T-helper 9 cell (primary cell): Measurements from ENCODE around the gene MTG2.

ENCODE experiments used
- DNase-seq: peaks from one replicate; pipeline ENCODE4 v3.0.0-alpha.2; 2020
- total RNA-seq, 2 donors: gene quantifications; one replicate each; lab custom pipeline; 2026; lab: John Stamatoyannopoulos, UW

MTG2 gene, protein sequence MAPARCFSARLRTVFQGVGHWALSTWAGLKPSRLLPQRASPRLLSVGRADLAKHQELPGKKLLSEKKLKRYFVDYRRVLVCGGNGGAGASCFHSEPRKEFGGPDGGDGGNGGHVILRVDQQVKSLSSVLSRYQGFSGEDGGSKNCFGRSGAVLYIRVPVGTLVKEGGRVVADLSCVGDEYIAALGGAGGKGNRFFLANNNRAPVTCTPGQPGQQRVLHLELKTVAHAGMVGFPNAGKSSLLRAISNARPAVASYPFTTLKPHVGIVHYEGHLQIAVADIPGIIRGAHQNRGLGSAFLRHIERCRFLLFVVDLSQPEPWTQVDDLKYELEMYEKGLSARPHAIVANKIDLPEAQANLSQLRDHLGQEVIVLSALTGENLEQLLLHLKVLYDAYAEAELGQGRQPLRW
- total RNA-seq = 12.5 to 32.7 reads per million in 2 donors

DNA sequence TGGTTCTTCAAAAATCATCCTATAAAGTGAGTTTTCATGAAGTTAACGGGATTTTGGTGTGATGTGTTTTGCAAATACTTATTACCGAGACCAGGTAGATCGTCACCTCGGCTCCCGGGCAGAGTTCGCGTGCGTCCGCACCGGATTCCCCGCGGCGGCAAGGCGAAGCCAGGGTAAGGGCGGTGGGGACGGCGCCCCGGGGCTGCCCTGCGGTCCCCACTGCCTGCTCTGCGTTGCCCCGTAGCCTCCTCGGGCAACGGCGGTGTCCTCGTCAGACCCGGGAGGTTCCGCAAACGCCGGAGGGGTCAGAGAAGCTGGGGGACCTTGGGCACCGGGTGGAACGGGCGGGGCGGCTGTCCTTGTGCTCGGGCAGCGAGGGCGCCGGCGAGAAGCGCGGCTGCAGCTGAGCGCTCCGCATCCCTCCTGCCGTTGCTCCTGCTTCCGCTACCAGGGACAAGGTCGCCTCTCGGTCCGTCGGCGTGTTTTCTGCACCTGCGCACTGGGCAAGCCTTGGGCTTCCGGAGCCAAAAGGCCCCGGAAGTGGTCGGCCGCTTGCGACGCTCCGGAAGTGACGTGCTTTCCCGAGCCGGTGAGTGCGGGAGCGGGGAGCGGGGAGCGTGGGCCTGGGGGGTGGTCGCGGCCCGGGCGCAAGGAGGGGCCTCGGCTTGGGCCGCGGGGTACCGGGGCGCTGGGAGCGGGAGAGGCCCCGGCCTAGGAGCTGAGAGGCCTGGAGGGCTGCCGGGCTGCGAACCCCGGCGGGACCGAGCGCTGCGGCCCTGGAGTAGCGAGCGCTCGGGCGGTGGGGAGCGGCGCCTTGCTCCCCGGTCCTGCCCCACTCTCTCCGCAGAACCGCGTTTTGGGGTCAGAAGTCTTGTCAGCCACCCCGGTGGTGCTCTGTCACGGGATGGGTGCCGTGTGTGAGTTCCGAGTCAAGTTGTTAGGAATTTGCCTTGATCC is at the start of gene MTG2:
MTG2 (plus strand) TSS at position 560 of the 957 bp plus-strand sequence. CDS start 10,393 bp downstream, outside the sequence.
- peak; percentile 91 for DNase-seq

DNA sequence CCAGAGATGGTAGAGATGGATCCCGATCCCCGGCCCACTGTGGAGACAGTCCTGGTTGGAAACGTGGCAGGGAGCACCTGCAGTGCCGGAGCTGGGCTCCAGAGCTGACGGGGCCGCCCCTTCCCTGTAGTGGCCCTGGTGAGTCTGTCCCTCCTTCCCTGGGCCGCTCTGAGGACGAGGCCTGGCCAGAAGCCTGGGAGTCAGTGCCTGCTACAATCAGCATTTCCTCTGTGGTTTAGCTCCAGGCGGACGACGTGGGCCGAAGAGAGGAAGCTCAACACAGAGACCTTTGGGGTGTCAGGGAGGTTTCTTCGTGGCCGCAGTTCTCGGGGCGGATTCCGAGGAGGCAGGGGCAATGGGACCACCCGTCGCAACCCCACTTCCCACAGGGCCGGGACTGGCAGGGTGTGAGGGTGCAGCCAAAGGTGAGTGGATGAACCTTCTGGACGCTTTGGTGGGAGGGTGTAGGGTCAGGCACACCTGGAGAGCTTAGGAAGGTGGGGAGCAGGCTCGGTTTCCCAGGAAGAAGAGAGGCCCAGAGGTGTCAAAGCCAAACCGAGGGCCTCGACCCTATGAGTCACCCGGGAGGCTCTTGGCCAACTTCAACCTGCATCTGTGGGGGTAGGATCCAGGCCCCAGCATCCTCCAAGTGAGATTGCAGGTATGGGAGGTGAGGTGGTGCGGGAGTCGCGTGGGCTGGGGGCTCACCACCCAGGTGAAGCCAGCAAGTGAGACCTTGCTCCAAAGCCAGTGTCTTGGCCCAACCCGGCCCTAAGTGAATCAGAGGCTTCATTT is 49.6 kb upstream of the MTG2 start:
- no peak for DNase-seq

DNA sequence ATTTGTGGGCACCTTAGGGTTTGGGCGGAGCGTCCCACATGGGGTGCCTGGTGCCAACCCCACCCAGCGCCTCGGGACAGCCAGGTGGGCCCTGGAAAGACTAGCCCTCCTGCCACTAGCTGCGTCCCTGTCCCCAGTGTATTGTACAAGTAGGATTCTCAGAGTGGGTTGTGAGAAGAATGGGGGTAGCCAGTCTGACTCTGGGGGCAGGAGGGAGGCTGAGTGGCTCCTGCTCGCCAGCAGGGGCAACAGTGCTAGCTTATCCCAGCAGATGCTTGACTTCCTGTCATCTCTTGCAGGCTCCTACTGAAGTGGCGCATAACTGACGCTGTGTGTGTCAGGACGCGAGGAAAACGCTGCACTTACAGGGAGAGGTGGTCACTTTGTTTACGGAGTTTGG is 49.0 kb upstream of the MTG2 start:
- DNase-seq = no peak

DNA sequence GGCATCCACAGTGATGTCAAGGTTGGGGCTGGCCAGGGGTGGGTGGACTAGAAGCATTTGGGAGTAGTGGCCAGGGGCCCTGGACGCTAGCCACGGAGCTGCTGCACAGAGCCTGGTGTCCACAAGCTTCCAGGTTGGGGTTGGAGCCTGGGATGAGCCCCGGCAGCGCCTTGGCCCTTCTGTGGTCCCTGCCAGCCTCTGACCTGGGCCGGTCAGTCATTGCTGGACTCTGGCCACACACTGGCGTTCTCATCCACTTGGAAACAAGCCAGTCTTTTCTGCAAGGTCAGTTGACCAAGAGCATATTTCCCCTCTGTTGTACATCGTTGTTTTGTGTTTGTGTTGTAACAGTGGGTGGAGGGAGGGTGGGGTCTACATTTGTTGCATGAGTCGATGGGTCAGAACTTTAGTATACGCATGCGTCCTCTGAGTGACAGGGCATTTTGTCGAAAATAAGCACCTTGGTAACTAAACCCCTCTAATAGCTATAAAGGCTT is 48.0 kb upstream of the MTG2 start:
- no peak for DNase-seq

DNA sequence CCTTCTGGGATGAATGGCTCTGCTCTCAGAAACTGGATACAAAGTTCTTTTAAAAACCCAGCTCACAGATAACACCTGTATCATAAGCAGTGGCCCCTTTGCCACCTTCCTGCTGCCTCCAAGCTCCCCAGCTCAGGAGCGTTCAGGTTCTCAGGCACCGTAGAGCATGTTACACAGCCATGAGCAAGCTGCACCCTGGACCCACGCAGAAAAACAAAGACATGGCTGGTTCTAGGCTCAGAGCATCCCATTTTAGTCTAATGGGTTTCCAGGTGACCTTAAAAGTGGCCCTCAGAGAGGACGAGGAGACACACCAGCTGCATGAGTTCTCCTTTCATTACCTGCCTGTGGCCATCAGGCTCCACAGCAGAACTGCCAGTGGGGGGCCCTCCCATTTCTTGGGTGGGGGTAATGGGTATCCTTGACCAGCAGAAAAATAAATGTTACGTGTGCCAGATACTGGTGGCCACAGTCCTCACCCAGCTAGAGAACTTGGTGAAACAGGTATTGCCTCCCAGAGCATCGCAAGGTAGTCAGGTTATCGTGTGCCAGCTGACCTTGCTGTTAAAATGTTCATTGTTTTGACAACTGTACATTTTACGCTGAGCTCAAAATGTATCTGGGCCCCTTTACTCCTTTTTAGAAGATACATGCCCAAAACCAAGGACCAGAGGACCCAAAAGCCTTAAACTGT is 47.1 kb upstream of the MTG2 start:
- no peak for DNase-seq

DNA sequence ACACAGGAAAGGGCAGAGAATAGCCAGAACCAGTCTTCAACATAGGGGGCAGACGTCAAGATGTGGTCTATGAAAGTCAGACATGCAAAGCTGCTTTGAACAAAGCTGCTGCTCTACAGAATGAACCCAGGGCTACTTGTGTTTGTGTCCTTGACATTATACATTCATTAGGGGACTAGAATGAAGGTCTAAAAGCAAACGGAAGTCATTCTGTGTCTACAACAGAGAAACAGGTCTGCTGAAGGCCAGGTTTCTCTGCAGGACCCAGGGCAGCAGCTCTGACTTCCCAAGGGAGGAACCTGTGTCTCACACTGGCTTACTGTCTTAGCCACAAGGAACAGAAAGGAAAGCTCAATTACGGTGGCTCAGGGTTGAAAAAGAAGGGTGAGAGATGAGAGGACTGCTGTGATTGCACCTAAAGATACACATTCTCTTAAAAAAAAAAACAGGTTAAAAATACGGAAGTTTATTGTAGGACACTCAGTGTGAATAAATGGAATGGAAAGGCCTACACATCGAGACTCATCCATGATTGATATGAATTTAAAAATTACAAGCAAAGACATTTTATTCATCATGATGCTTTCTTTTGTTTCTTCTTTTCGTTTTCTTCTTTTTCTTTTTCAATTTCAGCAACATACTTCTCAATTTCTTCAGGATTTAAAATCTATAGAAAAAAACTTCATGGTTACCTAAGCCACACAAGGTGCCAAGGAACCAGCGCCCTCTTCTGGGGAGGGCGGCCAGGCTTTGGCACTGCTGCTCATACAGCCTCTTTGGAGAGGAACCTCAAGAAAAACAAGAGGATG is 46.3 kb upstream of the MTG2 start:
- peak; percentile 63 for DNase-seq

DNA sequence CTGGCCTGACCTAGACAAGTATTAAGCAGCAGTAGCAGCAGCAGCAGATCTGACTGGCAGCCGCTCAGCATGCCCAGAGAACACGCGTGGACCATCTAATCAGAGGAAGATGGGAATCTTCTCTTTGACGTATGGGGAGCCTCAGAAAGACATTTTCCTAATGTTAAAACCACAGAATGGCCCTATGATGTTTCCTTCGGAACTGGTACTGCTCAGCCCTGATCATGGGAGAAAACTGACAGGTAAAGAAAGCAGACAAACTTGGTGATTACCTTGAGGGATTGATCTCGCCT is 45.8 kb upstream of the MTG2 start:
- DNase-seq = no peak

DNA sequence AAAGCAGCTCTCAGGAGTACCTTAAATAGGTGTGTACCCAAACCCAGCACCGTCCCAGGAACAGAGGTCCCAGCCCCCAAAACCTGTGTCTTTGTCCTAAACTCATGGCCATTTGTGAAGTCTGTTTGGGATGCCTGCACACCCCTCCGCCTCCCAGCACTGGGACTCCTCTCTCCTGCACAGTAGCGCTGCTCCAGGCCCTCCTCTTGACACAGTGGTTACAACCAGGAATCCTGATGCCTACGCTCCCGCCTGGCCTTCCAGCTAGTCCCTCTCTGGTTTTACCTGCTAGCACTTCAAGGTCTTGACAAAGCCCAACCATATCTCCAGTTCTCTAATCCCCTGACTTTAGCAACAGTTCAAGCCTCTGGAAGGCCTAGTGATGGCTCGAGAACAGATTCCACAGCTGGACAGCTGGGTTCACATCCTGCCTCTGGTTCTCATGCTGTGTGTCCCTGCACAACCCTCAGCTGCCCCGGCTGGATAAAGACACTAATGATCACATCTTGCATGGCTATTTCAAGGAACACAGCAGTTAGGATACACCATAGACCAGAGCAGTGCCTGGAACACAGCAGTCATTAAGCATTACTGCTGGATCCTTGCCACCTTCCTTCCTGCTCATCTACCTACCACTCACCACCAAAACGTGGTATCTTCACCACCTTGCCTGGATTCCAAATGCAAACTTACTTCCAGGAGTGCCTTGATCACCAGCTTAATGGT is 45.2 kb upstream of the MTG2 start:
- no peak for DNase-seq

DNA sequence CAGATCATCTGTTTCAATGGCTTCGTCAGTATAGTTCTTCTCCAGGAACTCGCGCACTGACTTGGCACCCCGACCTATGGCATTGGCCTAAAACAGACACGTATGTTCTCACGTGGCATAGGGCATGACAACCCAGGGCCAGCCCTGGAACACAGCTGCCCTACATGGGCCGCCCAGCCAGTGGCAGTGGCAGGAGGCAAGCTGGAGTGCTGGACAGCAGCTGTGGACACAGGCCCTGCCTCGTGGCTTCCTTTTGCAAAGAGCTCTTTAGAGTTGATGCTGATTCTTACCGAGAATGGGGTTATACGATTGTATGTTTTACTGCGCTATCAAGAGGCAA is 44.7 kb upstream of the MTG2 start:
- DNase-seq = no peak

DNA sequence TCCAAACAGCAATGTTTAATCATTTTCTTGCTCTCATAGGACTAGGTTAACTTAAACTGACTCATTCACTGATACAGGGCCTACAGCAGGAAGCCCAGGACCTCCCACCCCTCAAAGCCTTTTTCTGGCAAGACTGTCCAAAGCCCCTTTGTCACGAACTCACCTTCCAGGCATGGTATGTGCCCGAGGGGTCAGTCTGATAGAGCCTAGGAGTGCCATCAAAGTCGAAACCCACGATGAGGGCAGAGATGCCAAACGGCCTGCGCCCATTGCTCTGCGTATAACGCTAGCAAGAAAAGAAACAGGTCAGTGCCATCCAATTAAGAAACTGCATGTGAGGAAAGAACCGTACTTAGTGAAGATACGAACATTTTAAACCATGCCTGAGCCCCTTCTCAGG is 43.9 kb upstream of the MTG2 start:
- no peak for DNase-seq

DNA sequence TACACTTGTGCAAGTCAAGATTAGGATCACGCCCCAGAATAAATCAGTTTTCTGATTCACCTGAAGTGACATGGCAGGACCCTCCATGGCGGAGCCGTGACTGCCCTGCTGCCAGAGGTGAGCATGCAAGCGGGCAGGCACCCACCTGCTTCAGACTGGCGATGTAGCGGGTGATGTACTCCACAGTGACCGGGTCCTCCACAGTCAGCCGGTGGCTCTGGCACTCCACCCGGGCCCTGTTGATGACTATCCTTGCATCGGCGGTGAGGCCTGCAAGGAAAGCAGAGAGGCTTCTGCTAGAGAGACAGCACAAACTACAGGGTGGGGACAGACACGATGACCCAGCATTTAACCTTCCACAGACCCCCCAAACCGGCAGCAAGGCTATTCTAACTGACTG is 43.2 kb upstream of the MTG2 start:
- no peak for DNase-seq

DNA sequence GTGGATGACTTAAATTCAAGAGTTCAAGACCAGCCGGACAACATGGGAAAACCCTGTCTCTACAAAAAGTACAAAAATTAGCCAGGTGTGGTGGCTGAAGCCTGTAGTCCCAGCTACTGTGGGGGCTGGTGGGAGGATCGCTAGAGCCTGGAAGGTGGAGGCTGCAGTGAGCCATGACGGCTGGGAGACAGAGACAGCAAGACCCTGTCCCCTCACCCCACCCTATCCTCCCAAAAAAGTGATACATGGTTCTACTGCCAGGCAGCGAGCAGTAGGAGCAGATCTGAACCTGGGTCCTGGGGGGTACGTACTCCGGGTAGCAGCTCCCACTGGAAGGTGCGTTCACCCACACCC is 41.8 kb upstream of the MTG2 start:
- no peak for DNase-seq

DNA sequence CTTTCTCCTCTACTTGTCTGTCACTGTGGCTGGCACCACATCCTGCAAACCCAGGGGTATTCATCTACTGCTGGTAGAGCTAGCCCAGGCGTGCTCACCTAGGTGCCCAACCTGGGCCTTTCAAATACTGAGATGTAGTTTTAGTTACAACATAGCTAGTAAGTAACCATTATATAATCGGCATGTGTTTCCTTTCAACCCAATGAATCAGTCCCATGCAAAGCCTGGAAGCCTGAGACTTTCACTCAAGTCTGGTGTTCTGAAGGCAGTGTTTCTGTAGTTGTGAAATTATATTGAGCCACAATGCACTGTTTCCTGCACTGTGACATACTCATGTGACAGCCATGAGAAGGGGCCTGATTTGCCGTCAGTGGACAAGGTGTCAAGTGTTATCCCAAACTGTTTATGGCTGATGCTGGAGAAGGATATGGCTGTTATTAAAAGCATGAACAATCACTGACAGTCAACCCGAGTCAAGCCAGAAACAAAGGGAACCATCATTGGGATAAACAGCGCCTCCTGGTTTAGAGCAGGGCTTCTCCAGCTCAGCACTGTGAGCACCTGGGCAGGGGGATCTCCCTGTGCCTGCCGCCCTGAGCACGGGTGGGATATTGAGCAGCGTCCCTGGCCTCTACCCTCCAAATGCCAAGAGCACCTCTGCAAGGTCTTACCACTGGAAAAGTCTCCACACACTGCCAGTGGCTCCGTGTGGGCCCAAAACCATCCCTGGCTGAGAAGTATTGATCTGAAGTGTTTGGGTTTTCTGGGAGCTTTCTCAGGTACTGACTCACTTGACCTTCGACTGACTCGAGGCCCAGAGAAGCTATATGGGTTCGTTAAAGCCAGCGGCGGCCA is 41.2 kb upstream of the MTG2 start:
- peak; percentile 13 for DNase-seq

DNA sequence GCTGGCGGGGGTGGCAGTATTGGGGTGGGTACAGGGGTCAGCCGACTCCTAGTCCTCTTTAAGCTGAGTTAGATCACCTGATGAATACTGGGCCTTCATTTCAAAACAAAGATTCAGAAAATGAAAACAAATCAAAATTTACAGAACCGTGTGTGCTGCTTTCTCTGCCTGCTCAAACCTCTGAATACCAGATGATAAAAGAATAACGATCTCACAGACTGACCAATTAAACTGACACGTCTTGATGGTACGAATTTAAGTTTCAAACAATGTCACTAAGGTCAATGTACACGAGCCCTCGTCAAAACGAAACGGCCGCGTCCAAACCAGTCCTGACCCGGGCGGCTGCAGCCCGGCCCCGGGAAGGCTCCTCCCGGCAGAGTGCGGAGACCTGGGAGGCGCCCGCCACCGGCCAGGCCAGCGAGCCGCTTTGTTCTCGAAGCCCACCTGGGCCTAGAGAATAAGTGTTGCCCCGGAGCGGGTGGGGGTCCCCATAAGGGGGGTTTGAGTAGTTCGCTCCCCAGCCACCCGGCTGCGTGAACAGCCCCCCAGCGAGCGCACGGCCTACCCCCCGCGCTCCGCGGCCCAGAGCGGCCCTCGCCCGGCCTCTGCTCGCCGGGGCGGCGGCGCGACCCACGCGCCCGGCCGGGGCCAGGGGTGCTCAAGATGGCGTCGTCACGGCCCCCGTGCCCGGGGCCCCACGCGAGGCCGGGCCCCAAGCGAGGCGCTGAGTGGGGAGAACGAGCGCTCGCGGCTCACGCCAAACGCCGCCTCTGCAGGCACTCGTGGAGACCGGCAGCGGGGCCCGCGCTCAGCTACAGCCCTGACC is 40.4 kb upstream of the MTG2 start:
- no peak for DNase-seq

DNA sequence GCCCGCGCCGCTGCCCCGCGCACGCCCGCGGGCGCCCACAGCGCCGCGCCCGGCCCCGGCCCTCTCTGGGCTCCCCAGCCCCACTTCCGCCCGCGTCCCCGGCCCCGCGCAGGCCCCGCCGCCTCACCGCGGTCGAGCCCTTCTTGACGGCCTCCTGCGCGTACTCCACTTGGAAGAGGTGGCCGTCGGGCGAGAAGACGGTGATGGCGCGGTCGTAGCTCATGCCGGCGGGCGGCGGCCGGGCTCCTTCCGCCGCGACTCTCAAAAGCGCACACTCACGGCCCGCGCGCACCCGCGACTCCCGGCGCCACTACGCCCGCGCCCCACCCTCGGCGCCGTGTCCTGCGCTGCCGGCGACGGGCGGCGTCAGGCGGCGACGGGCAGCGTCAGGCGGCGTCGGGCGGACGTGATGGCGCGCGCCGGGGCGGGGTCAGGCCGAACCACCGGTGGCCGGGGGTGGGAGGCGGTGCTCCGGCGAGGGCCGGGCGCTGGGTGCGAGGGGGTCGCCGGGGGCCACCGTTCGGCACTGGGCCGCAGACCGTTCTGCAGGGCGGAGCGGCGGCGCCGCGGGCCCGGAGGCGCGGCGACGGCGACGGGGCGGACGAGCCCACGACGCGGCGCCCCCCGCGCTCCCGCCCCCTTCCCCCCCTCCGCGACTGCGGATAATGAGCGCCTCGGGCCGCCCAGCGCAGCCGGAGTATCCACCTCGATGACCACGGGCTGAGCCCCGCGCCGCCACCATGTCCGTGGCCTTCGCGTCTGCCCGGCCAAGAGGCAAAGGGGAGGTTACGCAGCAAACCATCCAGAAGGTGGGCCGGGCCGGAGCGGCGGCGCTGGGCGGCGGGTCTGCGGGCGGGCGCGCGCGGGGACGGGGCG is 39.5 kb upstream of the MTG2 start, which contains the start of the genes PSMA7 and SS18L1:
PSMA7 (minus strand) TSS at position 314 of the 876 bp plus-strand sequence; CDS start at position 223, 91 bp downstream.
SS18L1 (plus strand) TSS at position 689 of the 876 bp plus-strand sequence; CDS start at position 741, 52 bp downstream.
- DNase-seq = peak; percentile 78

DNA sequence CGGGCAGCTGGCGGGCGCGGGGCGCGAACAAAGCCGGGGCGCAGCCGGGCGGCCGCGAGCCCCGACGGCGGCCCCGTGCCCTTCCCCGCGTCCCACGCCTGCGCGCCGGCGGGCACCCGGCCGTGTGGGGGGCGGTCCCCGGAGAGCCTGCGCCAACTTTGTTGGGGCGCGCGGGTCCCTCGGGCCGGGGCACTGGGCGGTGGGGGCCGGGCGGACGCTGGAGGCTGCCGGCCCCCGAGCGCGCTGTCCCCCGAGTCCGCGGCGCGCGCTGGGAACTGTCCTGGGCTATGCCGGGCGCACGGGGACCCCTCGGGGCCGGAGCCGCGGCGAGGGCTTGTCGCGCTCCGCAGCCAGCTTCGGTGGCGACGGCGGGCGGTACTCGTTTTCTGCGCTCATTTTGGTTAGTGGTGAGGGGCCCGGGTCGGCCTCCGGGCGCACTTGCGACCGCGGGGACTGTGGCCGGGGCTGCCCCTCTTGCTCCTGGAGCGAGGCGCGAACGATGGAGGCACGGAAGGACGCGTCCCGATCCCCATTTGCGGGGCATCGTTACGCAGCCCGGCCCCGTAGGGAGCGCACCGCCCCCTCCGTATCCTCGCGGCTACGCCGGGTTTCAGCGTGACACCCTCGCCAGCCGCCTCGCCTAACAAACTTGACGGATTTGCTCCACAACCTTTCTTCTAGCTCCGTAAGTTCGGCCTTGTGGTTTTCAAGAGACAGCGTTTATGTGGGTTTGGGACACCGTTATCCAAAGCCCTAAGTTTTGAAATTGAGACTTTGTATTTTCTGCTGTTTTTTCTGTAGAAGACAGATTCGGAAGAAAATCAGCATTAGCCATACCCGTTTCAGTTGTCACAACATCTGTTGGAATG is 38.6 kb upstream of the MTG2 start:
- peak; percentile 11 for DNase-seq

DNA sequence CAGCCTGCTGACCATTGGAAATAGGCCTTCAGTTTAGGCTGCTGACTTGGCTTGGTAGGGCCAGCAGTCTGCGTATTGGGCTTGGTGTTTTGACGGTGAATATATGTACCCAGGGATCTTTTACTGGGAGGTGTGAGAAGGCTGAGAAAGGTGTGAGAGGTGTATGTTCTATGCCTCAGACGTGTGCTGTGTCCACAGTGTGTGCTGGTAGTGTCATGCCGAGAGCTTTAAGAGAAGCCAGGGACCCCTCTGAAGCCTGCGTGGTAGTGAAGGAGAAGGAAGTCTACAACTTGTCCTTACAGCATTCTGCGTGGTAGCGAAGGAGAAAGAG is 37.2 kb upstream of the MTG2 start:
- DNase-seq = no peak
